HEK293 (cell line): Measurements from ENCODE around the gene TECR.

Experiments used
- CTCF ChIA-PET: fragments of 350-600 bp; formaldehyde crosslinking; extraction: SDS; loops from one replicate; lab custom pipeline; 2021; ENCODE audit warnings: antibody characterized with exemption; lab: Yijun Ruan, JAX
- POLR2A ChIA-PET: fragments of 300-600 bp; formaldehyde crosslinking; extraction: SDS; loops from one replicate; lab custom pipeline; 2020; ENCODE audit warnings: antibody characterized with exemption, inconsistent platforms; lab: Yijun Ruan, JAX
- H3K27ac ChIP-seq: fragments of 200-500 bp; sonication (Bioruptor generic); 2 replicates; pipeline ENCODE4 v1.5.1; 2014; ENCODE audit warnings: low read depth, low read length, control low read depth, inconsistent platforms; ENCODE audit errors: extremely low read depth
- H3K36me3 ChIP-seq, 2 experiments: fragments of 200-500 bp in 1 of 2; sonication (Bioruptor generic) in 1 of 2; 1 replicate in 1 of 2; 2 replicates in 1 of 2; pipeline ENCODE4 v1.5.1; 2014 to 2017; ENCODE audit warnings: inconsistent platforms in 2 of 2, low read length in 2 of 2; ENCODE audit not compliant: control insufficient read depth in 2 of 2, insufficient read depth in 1 of 2
- H3K4me1 ChIP-seq: fragments of 200-500 bp; sonication (Bioruptor generic); 2 replicates; pipeline ENCODE4 v1.5.1; 2014; ENCODE audit warnings: mild to moderate bottlenecking, low read length, inconsistent platforms; ENCODE audit not compliant: control insufficient read depth, insufficient read depth
- H3K4me3 ChIP-seq: 2 replicates; pipeline ENCODE4 v1.5.1; 2011; ENCODE audit warnings: low read depth, mild to moderate bottlenecking, control low read depth, low read length, moderate library complexity
- H3K9me3 ChIP-seq: fragments of 200-500 bp; sonication (Bioruptor generic); 2 replicates; pipeline ENCODE4 v1.5.1; 2014; ENCODE audit warnings: low read depth, low read length, inconsistent platforms; ENCODE audit not compliant: control insufficient read depth, insufficient read depth
- GFI1B ChIP-seq: fragments of 450-650 bp; formaldehyde crosslinking; IDR thresholded peaks from 2 replicates; pipeline ENCODE4 v1.5.1; 2016; ENCODE audit warnings: missing biosample characterization, missing genetic modification characterization
- KLF7 ChIP-seq: fragments of 450-650 bp; formaldehyde crosslinking; IDR thresholded peaks from 2 replicates; pipeline ENCODE4 v1.5.1; 2016; ENCODE audit warnings: missing biosample characterization, missing genetic modification characterization, borderline replicate concordance
- OSR2 ChIP-seq: fragments of 450-650 bp; formaldehyde crosslinking; IDR thresholded peaks from 2 replicates; pipeline ENCODE4 v1.5.1; 2016; ENCODE audit warnings: missing biosample characterization, missing genetic modification characterization
- OVOL3 ChIP-seq: fragments of 450-650 bp; formaldehyde crosslinking; IDR thresholded peaks from 2 replicates; pipeline ENCODE4 v1.5.1; 2016; ENCODE audit warnings: missing biosample characterization, missing genetic modification characterization
- PRDM6 ChIP-seq: fragments of 450-650 bp; formaldehyde crosslinking; IDR thresholded peaks from 2 replicates; pipeline ENCODE4 v1.5.1; 2017; ENCODE audit warnings: missing biosample characterization, missing genetic modification characterization
- SETDB1 ChIP-seq: IDR thresholded peaks from one replicate; pipeline ENCODE4 v1.6.1; 2017; ENCODE audit warnings: mild to moderate bottlenecking, low read length, moderate library complexity, mixed read lengths; ENCODE audit not compliant: insufficient read length
- SP7 ChIP-seq: fragments of 450-650 bp; formaldehyde crosslinking; IDR thresholded peaks from 2 replicates; pipeline ENCODE4 v1.5.1; 2016; ENCODE audit warnings: missing biosample characterization, missing genetic modification characterization
- ZBTB17 ChIP-seq: fragments of 450-650 bp; formaldehyde crosslinking; IDR thresholded peaks from 2 replicates; pipeline ENCODE4 v1.5.1; 2016; ENCODE audit warnings: missing biosample characterization, missing genetic modification characterization
- ZFHX2 ChIP-seq: fragments of 450-650 bp; formaldehyde crosslinking; conservative IDR thresholded peaks from 2 replicates; pipeline ENCODE4 v1.5.1; 2016; ENCODE audit warnings: missing biosample characterization, missing genetic modification characterization
- ZFP3 ChIP-seq: fragments of 450-650 bp; formaldehyde crosslinking; IDR thresholded peaks from 2 replicates; pipeline ENCODE4 v1.5.1; 2016; ENCODE audit warnings: low read depth, missing biosample characterization, missing genetic modification characterization
- ZFP41 ChIP-seq: fragments of 450-650 bp; formaldehyde crosslinking; IDR thresholded peaks from 2 replicates; pipeline ENCODE4 v1.5.1; 2016; ENCODE audit warnings: missing biosample characterization, missing genetic modification characterization, borderline replicate concordance
- ZFP69B ChIP-seq: fragments of 450-650 bp; formaldehyde crosslinking; IDR thresholded peaks from 2 replicates; pipeline ENCODE4 v1.5.1; 2016; ENCODE audit warnings: missing biosample characterization, missing genetic modification characterization
- ZNF169 ChIP-seq: fragments of 450-650 bp; formaldehyde crosslinking; IDR thresholded peaks from 2 replicates; pipeline ENCODE4 v1.5.1; 2016; ENCODE audit warnings: missing biosample characterization, missing genetic modification characterization
- ZNF26 ChIP-seq: fragments of 450-650 bp; formaldehyde crosslinking; IDR thresholded peaks from 2 replicates; pipeline ENCODE4 v1.5.1; 2016; ENCODE audit warnings: missing biosample characterization, missing genetic modification characterization
- ZNF324 ChIP-seq: fragments of 450-650 bp; formaldehyde crosslinking; IDR thresholded peaks from 2 replicates; pipeline ENCODE4 v1.5.1; 2016; ENCODE audit warnings: missing biosample characterization, missing genetic modification characterization
- ZNF366 ChIP-seq: fragments of 450-650 bp; formaldehyde crosslinking; conservative IDR thresholded peaks from 2 replicates; pipeline ENCODE4 v1.5.1; 2016; ENCODE audit warnings: missing biosample characterization, missing genetic modification characterization
- ZNF518A ChIP-seq: fragments of 450-650 bp; formaldehyde crosslinking; conservative IDR thresholded peaks from 2 replicates; pipeline ENCODE4 v1.5.1; 2016; ENCODE audit warnings: low read depth, missing biosample characterization, missing genetic modification characterization
- ZNF555 ChIP-seq: fragments of 450-650 bp; formaldehyde crosslinking; conservative IDR thresholded peaks from 2 replicates; pipeline ENCODE4 v1.5.1; 2017; ENCODE audit warnings: missing biosample characterization, mild to moderate bottlenecking, missing genetic modification characterization, inconsistent platforms
- ZNF558 ChIP-seq: fragments of 450-650 bp; formaldehyde crosslinking; IDR thresholded peaks from 2 replicates; pipeline ENCODE4 v1.5.1; 2016; ENCODE audit warnings: missing biosample characterization, missing genetic modification characterization
- ZNF596 ChIP-seq: fragments of 450-650 bp; IDR thresholded peaks from 2 replicates; pipeline ENCODE4 v1.5.0; 2018; ENCODE audit warnings: missing biosample characterization, mild to moderate bottlenecking, missing genetic modification characterization, moderate library complexity
- ZNF639 ChIP-seq: fragments of 450-650 bp; formaldehyde crosslinking; IDR thresholded peaks from 2 replicates; pipeline ENCODE4 v1.5.1; 2016; ENCODE audit warnings: missing biosample characterization, missing genetic modification characterization
- ZNF664 ChIP-seq: fragments of 450-650 bp; formaldehyde crosslinking; IDR thresholded peaks from 2 replicates; pipeline ENCODE4 v1.5.1; 2016; ENCODE audit warnings: missing biosample characterization, missing genetic modification characterization
- ZNF670 ChIP-seq: fragments of 450-650 bp; formaldehyde crosslinking; IDR thresholded peaks from 2 replicates; pipeline ENCODE4 v1.5.1; 2016; ENCODE audit warnings: missing biosample characterization, missing genetic modification characterization, low read depth
- ZSCAN18 ChIP-seq: fragments of 450-650 bp; formaldehyde crosslinking; IDR thresholded peaks from 2 replicates; pipeline ENCODE4 v1.5.1; 2016; ENCODE audit warnings: missing biosample characterization, missing genetic modification characterization

The TECR gene

GRCh38 chr19:14530506-14530905 is 1.1 kb downstream of the TECR start (continued):
- TF ChIP-seq ZNF26 (tag by site-specific recombination) = no peak
- TF ChIP-seq OVOL3 = no peak
- TF ChIP-seq ZNF596 = no peak
- no peak for TF ChIP-seq ZNF555 (tag by site-specific recombination)
- TF ChIP-seq SETDB1 = no peak

GRCh38 chr19:14533450-14533849 is 4.1 kb downstream of the TECR start:
- CTCF ChIA-PET = interaction anchor here (1.0 to 2.0 kb wide), 2 partner anchors 18 to 53 kb away, joined by 3 to 7 read pairs; no protein-coding TSS in a partner anchor
- H3K27ac ChIP-seq = no peak overlapping the region
- H3K36me3 ChIP-seq = peaks cover 0 to 5% of the 10 kb centered on the region in 2 experiments; a peak in 2 of 3 replicates
- no peaks in the 10 kb centered on the region for H3K4me1 ChIP-seq
- no peak for TF ChIP-seq ZNF639
- TF ChIP-seq ZNF324 (tag by site-specific recombination) = no peak
- no peak for TF ChIP-seq ZNF169 (tag by site-specific recombination)
- TF ChIP-seq KLF7 = no peak
- no peak for TF ChIP-seq ZFHX2 (tag by site-specific recombination)
- no peak for TF ChIP-seq ZFP41 (tag by site-specific recombination)
- no peak for TF ChIP-seq ZNF558 (tag by site-specific recombination)
- no peak for TF ChIP-seq ZNF366 (tag by site-specific recombination)
- no peak for TF ChIP-seq ZFP69B
- TF ChIP-seq ZNF518A (tag by site-specific recombination) = no peak
- TF ChIP-seq ZNF664 = no peak
- no peak for TF ChIP-seq PRDM6 (tag by site-specific recombination)
- TF ChIP-seq ZSCAN18 (tag by site-specific recombination) = no peak
- TF ChIP-seq ZNF670 (tag by site-specific recombination) = no peak
- TF ChIP-seq ZBTB17 = no peak
- TF ChIP-seq ZFP3 (tag by site-specific recombination) = no peak
- TF ChIP-seq SP7 (tag by site-specific recombination) = no peak
- TF ChIP-seq GFI1B (tag by site-specific recombination) = no peak
- TF ChIP-seq OSR2 (tag by site-specific recombination) = no peak
- TF ChIP-seq, all 188 proteins: peak for 0
- H3K9me3 ChIP-seq = no peaks in the 10 kb centered on the region
- POLR2A ChIA-PET = interaction anchor here (1.0 kb wide), 1 partner anchor 15 kb away, joined by 5 read pairs; the partner anchor contains the start of gene DNAJB1
- no peak overlapping the region for H3K4me3 ChIP-seq
